Measurements from ENCODE around the gene SLC4A8. TPM values are rescaled to one million over a fixed set of nuclear protein-coding genes. Genes with fewer than 3 reads are reported as not detected.

Gene SLC4A8
- total RNA-seq, 4 donors from 2014 or later = 0.46 to 1.7 (median 0.90) TPM

- Histone ChIP-seq H3K36me3 (no peaks in the 10 kb centered on the region), H3K4me1 (no peaks in the 10 kb centered on the region), H3K9me3 (no peaks in the 10 kb centered on the region), H3K27ac (replicated peaks in 1 of 4) (no peak overlapping the region), H3K4me3 (no peak overlapping the region), H3K27me3 (peaks cover 0 to 37% (median 3%) of the 10 kb centered on the region in 4 donors)
- TF ChIP-seq POLR2AphosphoS5 (IDR thresholded peaks at IDR 0.05) = no peak
- no peak for TF ChIP-seq CTCF (IDR thresholded peaks at IDR 0.05)
- no peak for TF ChIP-seq EP300 (IDR thresholded peaks at IDR 0.05)
- no peak for TF ChIP-seq POLR2A (IDR thresholded peaks at IDR 0.05; ENCODE audit: low read depth)
- DNase-seq (ENCODE audit: extremely low spot score) = no peak
- 83% methylated on average over 6 of the region's 8 CpGs for WGBS
- intact Hi-C loops (cut with DNase I) = no loop called here
Measured at GRCh38 chr12:51538599-51538998, 114.0 kb downstream of the SLC4A8 start.

- DNase-seq (ENCODE audit: extremely low spot score) = no peak
- no peak for TF ChIP-seq CTCF (IDR thresholded peaks at IDR 0.05)
- TF ChIP-seq POLR2AphosphoS5 (IDR thresholded peaks at IDR 0.05) = no peak
- no peak for TF ChIP-seq EP300 (IDR thresholded peaks at IDR 0.05)
- TF ChIP-seq POLR2A (IDR thresholded peaks at IDR 0.05; ENCODE audit: low read depth) = no peak
- Histone ChIP-seq H3K4me3 (no peak overlapping the region), H3K27ac (replicated peaks in 1 of 4) (no peak overlapping the region), H3K9me3 (no peaks in the 10 kb centered on the region), H3K27me3 (peaks cover 0 to 42% (median 0%) of the 10 kb centered on the region in 4 donors), H3K4me1 (no peaks in the 10 kb centered on the region), H3K36me3 (no peaks in the 10 kb centered on the region)
- intact Hi-C loops (cut with DNase I) = no loop called here
- 86% methylated on average over 4 of the region's 4 CpGs for WGBS
Measured at GRCh38 chr12:51540996-51541395, 116.4 kb downstream of the SLC4A8 start.

GRCh38 chr12:51546097-51546496, 121.5 kb downstream of the SLC4A8 start:
- Histone ChIP-seq H3K36me3 (no peaks in the 10 kb centered on the region), H3K4me3 (no peak overlapping the region), H3K27ac (replicated peaks in 1 of 4) (no peak overlapping the region), H3K9me3 (no peaks in the 10 kb centered on the region), H3K4me1 (no peaks in the 10 kb centered on the region), H3K27me3 (peaks cover 0 to 26% (median 2%) of the 10 kb centered on the region in 4 donors)
- intact Hi-C loops (cut with DNase I) = no loop called here
- no peak for DNase-seq (ENCODE audit: extremely low spot score)
- no peak for TF ChIP-seq CTCF (IDR thresholded peaks at IDR 0.05)
- no peak for TF ChIP-seq EP300 (IDR thresholded peaks at IDR 0.05)
- TF ChIP-seq POLR2AphosphoS5 (IDR thresholded peaks at IDR 0.05) = no peak
- no peak for TF ChIP-seq POLR2A (IDR thresholded peaks at IDR 0.05; ENCODE audit: low read depth)

- 82% methylated on average over 6 of the region's 6 CpGs for WGBS
- intact Hi-C loops (cut with DNase I) = no loop called here
Measured at GRCh38 chr12:51547606-51548005, 123.0 kb downstream of the SLC4A8 start.

More at GRCh38 chr12:51547606-51548005, 123.0 kb downstream of the SLC4A8 start:
- Histone ChIP-seq H3K27ac (replicated peaks in 1 of 4) (no peak overlapping the region), H3K27me3 (peaks cover 0 to 25% (median 2%) of the 10 kb centered on the region in 4 donors), H3K4me1 (no peaks in the 10 kb centered on the region), H3K4me3 (no peak overlapping the region), H3K36me3 (no peaks in the 10 kb centered on the region), H3K9me3 (no peaks in the 10 kb centered on the region)
- no peak for DNase-seq (ENCODE audit: extremely low spot score)
- no peak for TF ChIP-seq CTCF (IDR thresholded peaks at IDR 0.05)
